GM18505 (cell line): ENCODE measurements around the gene SEPHS2.
"Not testable (repeated sequence)": the region's sequence is repeated elsewhere in the genome, so short reads cannot be mapped to it uniquely, and the experiment has no call there.

Experiments used
- ATAC-seq: cut with Tn5 transposase; IDR thresholded peaks from one replicate; pipeline ENCODE4 v1.9.1; 2021; ENCODE audit not compliant: unreplicated experiment
- POLR2A ChIP-seq: IDR thresholded peaks from 4 replicates; pipeline ENCODE4 v1.6.1; 2011; ENCODE audit warnings: borderline replicate concordance; ENCODE audit not compliant: insufficient read depth, insufficient read length; ENCODE audit errors: extremely low read depth

SEPHS2 gene

GRCh38 chr16:30445408-30446202 is at the start of gene SEPHS2:
Gene SEPHS2 (minus strand): TSS chr16:30445874. CDS start chr16:30445727, 147 bp downstream.
- ATAC-seq: peak; percentile 79
- TF ChIP-seq POLR2A: peak; percentile 98

DNA sequence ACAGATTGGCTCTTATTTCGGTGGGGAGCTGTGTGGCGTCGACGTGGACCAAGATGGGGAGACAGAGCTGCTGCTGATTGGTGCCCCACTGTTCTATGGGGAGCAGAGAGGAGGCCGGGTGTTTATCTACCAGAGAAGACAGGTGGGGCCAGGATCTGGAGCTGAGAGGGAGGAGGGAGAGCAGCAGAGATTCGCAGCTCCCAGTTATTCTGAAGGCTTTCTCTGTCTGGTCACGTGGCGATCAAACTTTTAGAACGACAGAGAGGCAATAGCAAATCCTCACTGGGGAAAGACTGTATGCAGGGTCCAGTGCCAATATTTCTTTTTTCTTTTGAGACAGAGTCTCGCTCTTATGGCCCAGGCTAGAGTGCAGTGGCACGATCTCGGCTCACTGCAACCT is 49.0 kb upstream of the SEPHS2 start:
- no peak for TF ChIP-seq POLR2A
- no peak for ATAC-seq

DNA sequence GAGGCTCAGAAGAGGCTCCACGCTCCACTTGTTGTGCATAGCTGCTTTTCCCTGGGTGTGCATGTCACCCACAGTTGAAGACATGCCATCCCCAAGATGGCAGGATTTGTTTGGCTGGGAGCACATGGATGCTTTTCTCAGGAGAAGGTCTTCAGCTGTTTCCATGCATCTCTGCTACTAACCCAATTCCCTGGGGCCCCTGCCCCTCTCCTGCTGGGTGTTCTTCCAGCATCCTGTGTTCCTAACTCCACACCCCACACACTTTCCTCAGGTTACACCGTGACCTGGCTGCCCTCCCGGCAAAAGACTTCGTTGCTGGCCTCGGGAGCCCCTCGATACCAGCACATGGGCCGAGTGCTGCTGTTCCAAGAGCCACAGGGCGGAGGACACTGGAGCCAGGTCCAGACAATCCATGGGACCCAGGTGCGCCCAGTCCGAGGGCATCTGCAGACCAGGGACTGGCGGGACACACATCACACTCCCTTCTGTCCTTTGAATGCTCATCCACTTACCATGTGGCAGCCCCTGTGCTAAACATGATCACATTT is 48.3 kb upstream of the SEPHS2 start:
- TF ChIP-seq POLR2A: no peak
- no peak for ATAC-seq

DNA sequence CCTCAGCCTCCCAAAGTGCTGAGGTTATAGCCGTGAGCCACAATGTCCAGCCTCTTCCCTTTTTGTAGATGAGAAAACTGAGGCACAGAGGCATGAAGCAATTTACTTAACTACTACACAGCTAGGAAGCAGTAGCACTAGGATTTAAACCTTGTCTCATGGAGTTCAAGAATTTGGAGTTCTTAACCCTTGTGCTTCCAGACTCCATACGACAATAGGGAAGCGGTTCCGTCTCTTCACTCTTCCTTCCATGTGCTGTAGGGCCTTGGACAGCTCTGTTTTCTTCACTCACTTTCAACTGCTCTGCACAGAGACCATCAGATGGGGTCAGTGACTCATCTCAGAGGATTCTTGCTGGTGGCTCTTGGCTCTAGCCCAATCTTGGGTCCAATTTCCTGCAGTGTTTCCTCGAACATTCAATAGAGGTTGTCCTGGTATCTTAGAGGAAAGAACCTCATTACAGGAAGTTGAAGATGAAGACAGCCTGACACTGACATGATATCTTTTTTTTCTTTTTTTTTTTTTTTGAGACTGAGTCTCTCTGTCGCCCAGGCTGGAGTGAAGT is 46.2 kb upstream of the SEPHS2 start:
- ATAC-seq: no peak
- TF ChIP-seq POLR2A: no peak

DNA sequence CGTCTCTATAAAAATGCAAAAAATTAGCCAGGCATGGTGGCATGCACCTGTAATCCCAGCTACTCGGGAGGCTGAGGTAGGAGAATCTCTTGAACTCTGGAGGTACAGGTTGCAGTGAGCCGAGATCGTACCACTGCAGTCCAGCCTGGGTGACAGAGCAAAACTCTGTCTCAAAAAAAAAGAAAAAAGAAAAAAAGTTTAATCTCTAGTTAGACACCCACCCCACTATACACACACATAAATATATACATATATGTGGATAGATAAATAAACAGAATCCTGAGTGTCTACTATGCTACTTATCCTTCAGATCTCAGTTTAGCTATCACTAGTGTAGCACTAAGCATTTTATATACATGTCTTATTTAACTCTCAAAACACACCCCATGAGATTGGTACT is 45.6 kb upstream of the SEPHS2 start:
- ATAC-seq: no peak
- no peak for TF ChIP-seq POLR2A

- no peak for ATAC-seq
- TF ChIP-seq POLR2A: no peak
Observed at GRCh38 chr16:30490210-30490609, 44.5 kb upstream of the SEPHS2 start.

DNA sequence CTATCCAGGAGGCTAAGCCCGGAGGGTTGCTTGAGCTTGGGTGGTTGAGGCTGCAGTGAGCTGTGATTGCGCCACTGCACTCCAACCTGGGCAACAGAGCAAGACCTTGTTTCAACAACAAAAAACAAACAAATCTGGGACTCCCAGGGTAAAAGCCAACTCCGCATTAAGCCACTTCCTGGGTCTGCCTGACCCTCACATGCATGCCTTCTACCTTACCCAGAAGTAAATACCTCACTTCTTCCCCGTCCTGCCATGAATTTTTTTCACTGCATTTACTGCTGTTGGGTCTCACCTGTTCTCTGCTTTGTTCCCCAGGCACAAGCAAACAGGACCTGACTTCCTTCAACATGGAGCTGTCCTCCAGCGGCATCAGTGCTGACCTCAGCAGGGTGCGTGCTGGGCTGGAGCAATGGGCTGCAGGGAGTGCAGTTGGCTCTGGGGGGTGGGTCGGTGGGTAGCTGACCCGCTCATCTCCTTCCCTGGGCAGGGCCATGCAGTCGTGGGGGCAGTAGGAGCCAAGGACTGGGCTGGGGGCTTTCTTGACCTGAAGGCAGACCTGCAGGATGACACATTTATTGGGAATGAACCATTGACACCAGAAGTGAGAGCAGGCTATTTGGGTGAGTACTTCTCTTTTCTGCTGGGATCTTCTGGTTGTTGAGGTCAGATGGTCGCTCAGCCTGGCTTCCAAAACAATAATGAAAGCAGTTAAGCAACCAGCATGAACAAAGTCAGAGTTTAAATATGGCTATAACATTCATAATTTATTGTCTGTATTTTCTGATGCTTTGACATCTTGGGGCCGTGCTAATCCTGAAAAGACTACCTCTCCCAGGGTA is 43.3 kb upstream of the SEPHS2 start:
- ATAC-seq: no peak
- TF ChIP-seq POLR2A: no peak

- TF ChIP-seq POLR2A: no peak
- ATAC-seq: no peak
Observed at GRCh38 chr16:30485818-30486436, 40.3 kb upstream of the SEPHS2 start.

DNA sequence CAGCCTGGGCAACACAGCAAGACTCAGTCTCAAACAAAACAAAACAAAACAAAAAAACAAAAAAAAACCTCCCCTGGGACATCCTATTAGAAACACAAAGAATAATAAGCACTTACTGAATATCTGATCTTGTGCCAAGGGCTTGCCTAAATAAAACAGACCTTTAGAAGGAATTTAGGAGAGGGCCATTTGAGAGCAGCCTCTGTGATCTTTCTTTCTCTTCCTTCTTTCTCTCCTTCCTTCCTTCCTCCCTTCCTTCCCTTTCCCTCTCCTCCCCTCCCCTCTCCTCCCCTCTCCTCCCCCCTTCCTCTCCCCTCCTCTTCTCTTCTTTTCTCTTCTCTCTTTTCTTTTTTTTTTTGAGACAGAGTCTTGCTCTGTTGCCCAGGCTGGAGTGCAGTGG is 39.2 kb upstream of the SEPHS2 start:
- TF ChIP-seq POLR2A: no peak
- no peak for ATAC-seq

DNA sequence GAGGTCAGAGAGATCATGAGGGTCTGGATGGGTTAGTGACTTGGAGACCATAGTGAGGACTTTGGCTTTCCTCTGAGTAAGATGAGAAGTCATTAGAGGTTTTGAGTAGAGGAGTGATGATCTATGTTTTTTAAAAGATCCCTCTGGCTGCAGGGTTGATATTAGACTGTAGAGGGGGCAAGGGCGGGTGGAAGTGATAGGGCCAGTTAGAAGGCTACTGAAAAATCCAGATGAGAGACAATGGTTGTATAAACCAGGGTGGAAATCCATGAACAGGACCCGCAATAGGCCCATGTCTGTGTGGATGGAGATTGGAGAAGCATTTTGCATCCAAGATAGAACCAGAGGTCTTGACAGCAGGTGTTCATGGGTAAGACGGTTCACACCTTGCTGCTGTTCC is 36.7 kb upstream of the SEPHS2 start:
- no peak for TF ChIP-seq POLR2A
- ATAC-seq: no peak

- no peak for ATAC-seq
- no peak for TF ChIP-seq POLR2A
Observed at GRCh38 chr16:30481381-30481780, 35.7 kb upstream of the SEPHS2 start.

- no peak for TF ChIP-seq POLR2A
- ATAC-seq: no peak
Observed at GRCh38 chr16:30478766-30479478, 33.2 kb upstream of the SEPHS2 start.

- ATAC-seq: not testable (repeated sequence)
Observed at GRCh38 chr16:30477773-30478172, 32.1 kb upstream of the SEPHS2 start.
